ENCODE results near the gene PRKN.

GRCh38 chr6:161344626-161345025 lies 1382.9 kb downstream of the PRKN start:
- no peak for TF ChIP-seq CTCF (IDR thresholded peaks at IDR 0.05)
- no peak for TF ChIP-seq EP300 (IDR thresholded peaks at IDR 0.05)
